GM18858 (cell line): Measurements from ENCODE around the gene LDLRAD3.

Experiments used
- ATAC-seq: cut with Tn5 transposase; IDR thresholded peaks from one replicate; pipeline ENCODE4 v1.9.1; 2021; ENCODE audit not compliant: unreplicated experiment

LDLRAD3 gene

DNA sequence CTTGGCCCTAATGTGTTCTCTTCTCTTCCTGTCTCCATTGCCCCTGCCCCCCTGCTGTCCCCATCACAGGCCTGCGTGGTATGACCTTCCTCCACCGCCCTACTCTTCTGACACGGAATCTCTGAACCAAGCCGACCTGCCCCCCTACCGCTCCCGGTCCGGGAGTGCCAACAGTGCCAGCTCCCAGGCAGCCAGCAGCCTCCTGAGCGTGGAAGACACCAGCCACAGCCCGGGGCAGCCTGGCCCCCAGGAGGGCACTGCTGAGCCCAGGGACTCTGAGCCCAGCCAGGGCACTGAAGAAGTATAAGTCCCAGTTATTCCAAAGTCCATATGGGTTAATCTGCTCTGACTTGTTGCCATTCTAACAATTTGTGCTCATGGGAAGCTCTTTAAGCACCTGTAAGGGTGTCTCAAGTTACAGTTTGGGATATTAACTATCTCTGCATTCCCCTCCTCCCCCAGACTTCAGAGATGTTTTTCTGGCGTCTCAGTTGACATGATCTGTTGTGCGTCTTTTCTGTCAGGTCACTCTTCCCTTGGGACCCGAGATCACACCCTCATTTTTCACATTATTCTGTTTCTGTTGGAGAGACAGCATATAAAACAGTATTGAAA lies 285.3 kb downstream of the LDLRAD3 start:
- ATAC-seq = no peak

DNA sequence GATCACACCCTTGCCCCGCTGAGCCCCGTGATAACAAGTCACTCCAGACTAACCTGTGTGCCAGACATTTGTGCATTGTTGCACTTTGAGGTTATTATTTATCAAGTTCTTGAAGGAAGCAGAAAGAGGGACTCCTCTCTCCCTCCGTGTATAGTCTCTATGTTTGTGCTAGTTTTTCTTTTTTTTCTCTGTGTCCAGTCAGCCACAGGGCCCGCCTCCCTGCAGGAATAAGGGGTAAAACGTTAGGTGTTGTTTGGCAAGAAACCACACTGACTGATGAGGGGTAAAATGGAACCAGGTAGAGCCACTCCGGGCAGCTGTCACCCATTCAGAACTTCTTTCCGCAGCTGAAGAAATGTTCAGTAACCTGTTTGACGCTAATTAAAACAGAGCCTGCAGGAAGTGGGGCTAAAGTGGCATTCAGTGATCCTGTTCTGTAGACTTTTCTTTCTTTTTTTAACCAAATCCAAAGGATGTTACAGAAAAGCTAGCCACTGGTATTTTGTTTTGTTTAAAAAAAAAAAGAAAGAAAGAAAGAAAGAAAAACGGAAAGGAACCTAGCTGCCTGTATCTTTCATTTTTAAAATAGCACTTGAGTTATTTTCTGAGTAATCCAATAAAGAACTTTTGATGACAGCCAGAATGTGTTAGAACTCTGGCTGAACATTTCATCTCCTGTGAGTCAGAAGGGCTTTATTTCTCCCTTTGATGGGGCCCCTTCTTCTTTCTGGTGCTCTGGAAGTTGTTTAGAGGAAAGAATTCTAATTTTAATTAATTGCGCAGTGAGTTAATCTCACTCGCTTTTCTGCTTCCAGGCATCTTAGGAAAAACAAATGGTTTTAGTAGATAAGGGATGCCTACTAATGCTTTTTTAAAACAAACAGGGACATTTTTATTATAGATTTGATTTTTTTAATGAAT lies 287.2 kb downstream of the LDLRAD3 start:
- ATAC-seq = no peak

DNA sequence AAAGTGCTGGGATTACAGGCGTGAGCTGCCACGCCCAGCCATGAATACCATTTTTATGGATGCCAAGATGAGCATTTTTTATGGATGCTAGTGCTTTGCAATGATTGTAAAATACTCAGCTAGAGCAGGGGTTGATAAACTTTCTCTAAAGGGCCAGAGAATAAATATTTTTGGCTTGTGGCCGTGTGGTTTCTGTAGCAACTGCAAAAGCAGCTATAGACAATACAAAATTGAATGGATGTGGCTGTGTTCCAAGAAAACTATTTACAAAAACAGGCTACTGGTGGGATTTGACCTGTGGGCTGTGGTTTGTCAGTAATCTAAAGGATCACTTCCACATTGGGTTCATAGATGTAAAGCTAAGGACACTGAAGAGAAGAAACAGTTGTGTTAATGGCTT lies 289.3 kb downstream of the LDLRAD3 start:
- no peak for ATAC-seq

DNA sequence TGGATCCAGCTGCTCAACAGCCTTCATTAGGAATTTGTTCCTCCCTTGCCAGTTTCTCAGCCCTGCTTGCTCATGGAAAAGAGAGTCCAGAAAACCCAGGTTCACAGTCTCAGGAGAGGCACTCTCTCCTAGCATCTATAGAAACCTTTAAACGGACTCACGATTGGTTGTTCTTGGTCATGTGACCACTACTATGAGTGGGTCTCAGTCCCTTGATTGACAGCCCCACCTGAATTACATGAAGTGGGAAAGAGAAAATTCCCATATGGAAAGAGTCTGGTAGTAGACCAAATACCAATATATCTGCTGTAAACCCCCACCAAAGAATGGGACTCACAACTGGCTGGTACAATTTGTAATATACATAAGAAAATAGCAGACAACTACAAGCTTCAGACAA lies 291.0 kb downstream of the LDLRAD3 start:
- no peak for ATAC-seq

DNA sequence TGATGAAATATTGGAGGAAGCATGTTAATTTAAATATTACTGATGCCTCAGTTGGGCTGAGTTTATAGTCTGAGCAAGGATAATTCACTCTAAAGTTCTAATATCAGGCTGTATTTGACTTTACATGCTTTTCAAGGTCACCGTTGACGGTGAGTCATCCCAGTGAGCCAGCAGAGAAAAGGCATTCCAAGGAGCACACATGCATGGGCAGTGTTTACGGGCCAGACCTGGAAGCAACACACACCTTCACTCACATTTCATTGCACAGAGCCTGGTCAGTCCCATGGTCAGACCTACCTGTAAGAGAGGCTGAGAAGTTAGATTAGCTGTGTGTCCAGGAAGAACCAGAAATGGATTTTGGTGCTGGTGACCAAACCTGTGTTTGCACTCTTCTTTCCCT lies 291.9 kb downstream of the LDLRAD3 start:
- no peak for ATAC-seq

DNA sequence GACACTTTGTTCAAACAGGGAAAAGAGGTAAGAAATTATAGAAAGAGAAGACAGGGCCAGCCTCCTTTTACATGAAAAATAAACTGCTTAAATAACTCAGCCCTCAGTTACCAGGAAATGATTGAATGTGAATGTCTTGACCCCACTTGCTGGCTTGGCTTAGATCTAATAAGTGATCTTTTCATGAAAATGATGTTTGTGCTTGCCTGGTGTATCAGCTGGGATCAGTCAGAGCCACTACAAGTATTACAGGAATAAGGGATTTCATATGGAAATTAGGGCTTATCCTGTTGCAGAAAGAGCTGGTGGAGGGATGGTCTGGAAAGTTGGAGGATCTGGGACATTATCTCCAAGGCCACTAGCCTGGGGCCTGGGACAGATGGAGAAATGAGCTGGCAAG lies 293.5 kb downstream of the LDLRAD3 start:
- ATAC-seq = no peak

DNA sequence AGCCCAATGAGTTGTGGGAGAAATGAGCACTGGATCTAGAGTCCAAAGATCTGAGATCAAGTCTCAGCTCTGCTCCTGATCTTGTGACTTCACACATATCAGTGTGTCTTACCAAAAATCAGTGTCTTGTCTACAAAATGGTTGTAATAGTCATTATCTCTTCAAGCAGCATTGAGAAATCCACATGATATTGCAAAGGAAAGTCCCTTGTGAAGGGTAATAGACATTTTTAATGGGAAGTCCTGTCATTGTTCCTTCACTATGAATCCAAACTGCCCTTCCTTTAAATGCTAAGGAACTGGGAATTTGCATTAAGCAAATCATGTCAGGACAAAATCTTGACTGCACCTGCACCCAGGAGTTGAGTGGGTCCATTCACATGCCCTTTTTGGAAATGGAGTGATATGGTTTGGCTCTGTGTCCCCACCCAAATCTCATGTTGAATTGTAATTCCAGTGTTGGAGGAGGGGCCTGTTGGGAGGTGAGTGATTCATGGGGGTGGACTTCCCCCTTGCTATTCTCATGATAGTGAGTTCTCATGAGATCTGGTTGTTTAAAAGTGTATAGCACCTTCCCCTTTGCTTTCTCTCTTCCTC lies 294.3 kb downstream of the LDLRAD3 start:
- ATAC-seq = no peak

DNA sequence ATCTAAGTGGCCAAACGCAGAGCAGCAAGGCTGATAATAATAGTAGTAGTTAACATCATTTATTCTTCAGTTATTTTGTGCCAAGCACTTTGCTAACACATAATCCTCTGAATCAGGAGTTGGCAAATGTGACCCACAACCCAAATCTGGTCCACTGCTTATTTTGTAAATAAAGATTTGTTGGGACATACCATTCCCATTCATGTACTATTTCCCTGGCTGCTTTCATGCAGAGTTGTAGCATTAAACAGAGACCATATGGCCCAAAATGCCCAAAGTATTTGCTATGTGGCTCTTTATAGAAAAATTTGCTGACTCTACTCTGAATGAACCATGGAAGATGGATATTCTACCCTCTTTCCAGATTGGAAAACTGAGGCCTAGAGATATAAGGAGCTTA lies 295.0 kb downstream of the LDLRAD3 start:
- ATAC-seq = no peak

DNA sequence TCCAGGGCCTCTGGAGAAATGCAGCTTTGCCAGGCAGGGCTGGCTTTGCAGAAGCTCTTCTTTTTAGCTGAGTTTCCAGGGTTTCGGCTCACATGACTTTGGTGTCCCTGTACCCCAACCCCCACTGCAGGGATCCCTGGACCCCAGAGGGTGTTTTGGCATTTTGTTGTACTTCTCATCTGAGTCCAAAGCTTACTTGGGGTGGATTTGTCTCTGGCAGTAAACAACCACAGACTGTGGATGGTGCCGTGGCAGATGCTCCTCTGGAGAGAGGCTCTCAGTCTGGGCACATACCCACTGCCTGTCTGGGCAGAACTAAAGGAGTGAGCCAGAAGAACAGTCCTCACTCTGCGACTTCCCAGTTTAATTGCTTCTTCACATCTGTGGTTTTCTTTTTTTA lies 295.8 kb downstream of the LDLRAD3 start:
- no peak for ATAC-seq

DNA sequence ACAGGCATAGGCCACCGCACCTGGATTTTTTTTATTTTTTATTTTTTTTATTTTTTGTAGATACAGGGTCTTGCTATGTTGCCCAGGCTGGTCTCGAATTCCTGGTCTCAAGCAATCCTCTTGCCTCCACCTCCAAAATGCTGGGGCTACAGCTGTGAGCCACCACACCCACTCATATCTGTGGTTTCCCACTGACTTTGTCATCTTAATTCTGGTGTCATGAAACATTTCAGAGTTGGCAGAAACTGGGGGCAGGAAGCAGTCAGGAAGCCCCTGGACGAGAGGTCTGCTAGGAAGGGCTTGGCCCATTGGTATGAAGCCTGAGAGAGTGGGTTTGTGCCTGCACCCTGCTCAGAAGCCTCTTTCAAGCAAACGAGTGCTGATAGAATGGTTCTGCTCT lies 296.3 kb downstream of the LDLRAD3 start:
- ATAC-seq = no peak

DNA sequence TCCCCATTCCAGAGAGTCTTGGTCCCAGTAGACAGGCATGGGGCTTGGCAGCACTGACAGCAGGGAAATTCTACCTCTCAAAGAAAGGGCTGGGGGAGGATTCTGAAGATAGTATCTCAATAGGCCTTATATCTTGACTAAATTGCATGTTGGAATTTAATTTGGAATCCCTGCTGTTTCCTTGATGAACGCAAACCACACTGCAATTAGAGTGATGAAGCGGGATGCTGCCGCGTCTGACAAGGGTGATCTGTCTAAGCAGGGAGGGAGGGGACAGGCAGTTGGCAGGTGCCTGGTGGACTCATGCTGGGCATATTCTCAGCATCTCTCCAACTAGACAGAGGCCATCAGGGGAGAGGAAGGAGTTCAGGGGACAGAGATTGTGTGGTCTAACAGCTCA lies 296.9 kb downstream of the LDLRAD3 start:
- no peak for ATAC-seq

DNA sequence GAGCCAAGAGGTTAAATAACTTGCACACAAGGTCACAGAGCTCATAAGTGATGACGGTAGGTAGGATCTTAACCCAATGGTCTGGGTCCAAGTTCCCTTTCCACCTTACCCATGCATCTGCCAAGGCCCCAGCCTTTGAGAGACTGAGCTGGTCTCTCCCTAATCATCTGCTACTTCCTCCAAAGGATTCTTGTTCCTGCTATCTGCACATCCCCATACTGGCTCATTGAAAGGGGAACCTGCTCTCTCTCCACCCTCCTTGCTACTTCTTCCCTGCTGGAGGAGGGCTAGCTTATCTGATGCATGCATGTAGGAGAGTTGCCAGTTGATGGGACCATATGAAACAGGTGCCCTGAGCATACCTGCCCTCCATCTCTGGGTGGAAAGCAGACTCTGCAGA lies 297.6 kb downstream of the LDLRAD3 start:
- no peak for ATAC-seq

DNA sequence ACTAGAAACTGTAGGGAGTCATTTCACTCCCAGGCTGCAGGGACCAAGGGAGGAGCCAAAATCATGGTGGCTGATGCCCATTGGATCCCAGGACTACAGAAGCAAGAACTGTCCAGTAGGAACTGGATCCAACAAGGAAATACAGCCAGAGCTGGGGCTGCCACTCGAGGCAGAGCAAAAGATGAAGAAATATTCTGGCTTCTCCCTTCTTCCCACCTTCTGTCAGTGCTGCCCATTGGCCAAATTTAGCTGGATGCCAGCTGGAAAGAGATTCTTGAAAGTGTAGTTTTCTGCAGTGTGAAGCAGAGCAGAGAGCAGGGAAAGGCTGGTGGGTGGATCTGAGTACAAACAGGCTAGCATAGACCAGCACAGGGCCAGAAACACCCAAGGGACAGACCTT lies 299.8 kb downstream of the LDLRAD3 start:
- no peak for ATAC-seq

DNA sequence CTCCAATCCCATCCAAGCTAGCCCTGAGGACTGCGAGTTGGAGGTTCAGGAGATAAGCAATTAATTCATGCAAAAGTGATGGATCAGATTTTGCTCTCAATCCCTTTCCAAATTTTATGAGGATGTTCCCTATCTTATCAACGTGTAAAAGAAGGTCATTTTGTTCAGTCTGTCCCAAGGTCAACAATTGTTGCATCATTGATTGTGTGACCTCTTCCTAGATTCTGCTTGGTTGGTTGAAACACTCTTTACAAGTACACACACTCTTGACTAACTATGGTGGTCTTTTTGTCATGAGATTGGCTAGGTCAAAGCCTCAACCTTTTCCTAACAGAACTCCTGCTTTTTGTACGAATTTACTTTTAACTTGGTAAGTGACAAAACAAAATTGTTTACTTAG lies 303.6 kb downstream of the LDLRAD3 start:
- no peak for ATAC-seq

DNA sequence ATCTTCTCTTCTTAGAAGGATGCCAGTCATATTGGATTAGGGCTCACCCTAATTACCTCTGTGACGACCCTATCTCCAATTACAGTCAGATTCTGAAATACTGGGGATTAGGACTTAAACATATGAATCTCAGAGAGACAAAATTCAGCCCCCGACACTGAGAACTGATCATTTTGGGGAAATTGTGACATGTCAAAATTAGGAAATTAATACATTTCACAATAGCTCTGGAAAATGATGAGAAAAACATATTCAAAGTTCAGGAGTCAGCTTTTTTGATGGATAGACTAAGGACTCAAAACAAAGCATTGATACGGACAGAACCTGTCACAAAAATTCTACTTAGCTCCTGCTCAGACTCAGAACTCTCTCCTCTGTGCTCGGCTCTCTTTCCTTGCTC lies 304.6 kb downstream of the LDLRAD3 start:
- no peak for ATAC-seq

DNA sequence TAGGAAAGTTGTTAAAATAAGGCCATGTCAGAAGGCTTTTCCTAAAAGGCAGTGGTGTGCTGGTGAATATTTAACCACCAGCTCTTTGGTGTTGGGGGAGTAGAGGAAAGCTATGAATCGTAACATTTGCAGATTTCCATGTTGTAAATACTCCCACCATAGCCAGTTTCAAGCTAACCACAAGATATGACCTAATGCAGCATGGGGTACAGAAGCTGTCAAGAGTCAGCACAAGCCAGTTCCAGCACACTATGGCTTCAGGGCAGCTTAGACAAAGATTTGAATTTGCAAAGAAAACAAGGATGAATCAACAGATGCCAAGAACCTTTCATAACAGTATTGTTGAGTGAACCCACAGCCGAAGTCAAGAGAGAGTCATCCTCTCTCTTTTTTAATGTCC lies 305.4 kb downstream of the LDLRAD3 start:
- no peak for ATAC-seq

DNA sequence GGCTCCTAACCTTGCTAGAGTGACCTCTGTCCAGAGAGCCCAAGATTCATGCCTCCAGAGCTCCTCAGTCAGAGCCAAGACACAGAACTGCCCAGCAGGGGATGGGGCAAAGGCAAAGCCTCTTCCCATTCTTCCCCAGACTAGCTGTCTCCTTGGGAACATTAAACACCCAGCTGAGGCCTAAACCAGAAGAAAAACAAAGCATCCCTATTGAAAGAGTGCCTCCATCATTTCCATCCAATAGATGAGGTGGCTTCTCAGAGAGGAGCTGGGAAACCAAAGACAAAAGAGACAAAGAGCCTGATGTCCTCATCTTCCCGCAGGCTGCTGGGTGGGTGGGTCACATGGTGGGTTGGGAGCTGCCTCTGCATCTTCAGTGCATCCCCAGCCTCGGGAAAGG lies 308.0 kb downstream of the LDLRAD3 start:
- no peak for ATAC-seq

DNA sequence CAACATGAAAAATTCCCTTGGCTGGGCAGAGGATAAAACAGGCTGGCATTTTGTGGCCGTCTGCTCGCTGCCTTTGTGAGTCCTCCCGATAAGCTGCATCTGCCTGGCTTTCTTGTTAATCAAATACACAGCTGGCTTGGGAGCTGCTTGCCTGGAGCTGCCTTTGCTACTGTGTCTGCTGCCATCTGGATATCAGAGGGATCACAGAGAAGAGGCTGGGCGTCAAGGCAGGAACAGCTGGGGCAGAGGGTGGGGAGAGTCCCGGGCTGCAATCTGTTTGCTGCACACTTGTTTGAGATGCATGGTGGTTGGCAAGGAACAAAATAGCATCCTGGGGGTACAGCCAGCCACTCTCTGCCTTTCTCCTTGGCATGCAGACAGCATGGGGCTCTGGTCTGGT lies 309.4 kb downstream of the LDLRAD3 start:
- ATAC-seq = no peak

DNA sequence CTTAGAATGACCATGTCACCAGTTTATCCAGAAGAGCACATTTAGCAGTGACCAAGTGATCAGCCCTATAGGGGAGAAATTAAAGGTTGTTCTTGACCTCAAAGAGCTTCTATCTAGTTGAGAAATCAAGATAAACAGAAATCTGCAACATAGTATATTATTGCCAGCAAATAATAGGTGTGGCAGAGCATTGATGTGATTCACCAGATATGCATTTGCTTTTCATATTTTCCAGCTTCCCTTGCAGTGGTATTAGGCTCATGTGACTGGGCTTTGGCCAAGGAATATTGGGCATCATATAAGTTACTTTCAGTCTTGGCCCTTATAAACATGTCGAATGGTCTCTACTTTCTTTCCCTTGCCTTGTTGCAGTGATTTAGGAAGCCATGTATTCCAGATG lies 310.9 kb downstream of the LDLRAD3 start:
- no peak for ATAC-seq

DNA sequence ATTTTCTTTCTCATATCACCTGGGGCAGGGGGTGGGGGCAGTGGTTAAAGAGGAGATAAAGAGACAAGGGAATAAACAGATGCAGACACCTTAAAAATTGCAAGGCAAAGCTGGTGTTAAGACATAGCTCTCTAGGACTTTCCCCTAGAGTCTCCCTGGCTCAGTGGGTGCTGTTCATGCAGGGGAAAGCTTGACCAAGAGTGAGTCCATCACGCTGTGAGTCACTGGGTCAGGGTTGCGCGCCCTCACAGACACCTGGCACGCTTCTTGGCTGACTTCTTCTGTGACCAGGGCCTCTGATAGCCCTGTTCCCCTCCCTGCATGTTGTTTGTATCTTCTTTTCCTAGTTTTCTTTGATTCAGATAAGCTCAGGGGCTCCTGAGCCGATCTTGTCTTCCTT lies 313.5 kb downstream of the LDLRAD3 start:
- no peak for ATAC-seq

DNA sequence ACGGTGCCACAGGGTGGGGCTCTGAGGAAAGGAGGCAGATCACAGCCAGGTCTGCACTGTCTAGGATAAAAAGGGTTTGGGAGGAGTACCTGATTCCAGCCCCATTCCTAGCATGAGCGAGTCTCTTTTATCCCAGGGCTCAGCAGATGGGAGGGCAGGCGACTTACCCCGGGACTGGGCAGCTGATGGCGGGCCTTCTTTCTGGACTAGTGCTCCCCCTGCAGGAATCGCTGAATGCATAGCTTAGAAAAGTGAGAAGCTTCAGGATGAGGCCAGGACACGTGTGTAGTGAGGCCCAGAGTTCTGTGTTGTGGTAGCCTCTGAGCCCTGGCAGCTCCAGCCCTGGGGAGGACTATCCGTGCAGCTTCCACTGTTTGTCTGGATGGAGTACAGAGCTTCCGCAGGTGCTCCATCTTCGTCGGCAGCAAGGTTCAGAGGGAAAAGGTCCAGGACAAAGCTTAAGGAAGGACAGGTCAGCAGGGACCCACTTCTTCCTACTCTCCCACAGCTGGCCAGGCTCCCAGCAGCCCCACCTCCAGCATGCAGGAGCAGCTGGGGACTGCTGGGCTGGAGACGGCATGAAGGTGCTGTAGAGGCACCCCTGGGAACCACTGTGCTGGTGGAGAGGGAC lies 315.0 kb downstream of the LDLRAD3 start:
- no peak for ATAC-seq

DNA sequence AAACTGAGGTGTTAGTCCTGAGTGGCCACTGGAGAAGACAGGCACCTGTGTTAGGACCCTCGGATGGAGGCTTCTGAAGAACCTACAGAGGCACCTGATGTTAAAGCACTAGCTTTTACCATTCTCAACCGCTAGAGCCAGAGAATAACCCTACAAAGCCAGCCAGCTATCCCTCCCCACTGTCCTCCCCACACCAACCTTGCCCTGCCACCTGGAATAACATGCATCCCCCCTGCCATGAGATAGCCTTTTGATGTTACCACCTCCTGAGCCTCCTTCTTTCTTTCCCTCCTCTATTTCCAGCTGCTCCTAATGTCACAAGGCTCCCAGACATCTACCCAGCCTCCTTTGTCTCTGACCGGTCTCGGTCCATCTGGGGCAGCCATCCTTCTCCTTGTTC lies 317.2 kb downstream of the LDLRAD3 start:
- ATAC-seq = no peak
